SJCRH30 (cell line): Measurements from ENCODE around the gene ADCY4. TPM values are rescaled to one million over a fixed set of nuclear protein-coding genes. Genes with fewer than 3 reads are reported as not detected.

Experiments
- DNase-seq, 2 experiments: peaks; one replicate each; pipeline ENCODE4 v3.0.0-alpha.2; 2015 to 2020
- H3K27ac ChIP-seq: fragments of 250-450 bp; sonication (Bioruptor Pico); 2 replicates; pipeline ENCODE4 v1.5.1; 2020; ENCODE audit warnings: mild to moderate bottlenecking, moderate library complexity
- H3K27me3 ChIP-seq: fragments of 250-450 bp; sonication (Bioruptor Pico); 2 replicates; pipeline ENCODE4 v1.5.1; 2020; ENCODE audit warnings: mild to moderate bottlenecking, moderate library complexity
- H3K36me3 ChIP-seq: fragments of 250-450 bp; sonication (Bioruptor Pico); 2 replicates; pipeline ENCODE4 v1.5.1; 2020; ENCODE audit warnings: mild to moderate bottlenecking, moderate library complexity
- H3K4me1 ChIP-seq: fragments of 250-450 bp; sonication (Bioruptor Pico); 2 replicates; pipeline ENCODE4 v1.5.1; 2020; ENCODE audit warnings: mild to moderate bottlenecking, moderate library complexity
- H3K4me3 ChIP-seq: fragments of 250-450 bp; sonication (Bioruptor Pico); 2 replicates; pipeline ENCODE4 v1.5.1; 2020; ENCODE audit warnings: mild to moderate bottlenecking, moderate library complexity
- H3K9me3 ChIP-seq: fragments of 250-450 bp; sonication (Bioruptor Pico); replicated peaks from 2 replicates; pipeline ENCODE4 v1.5.1; 2020; ENCODE audit warnings: mild to moderate bottlenecking, moderate library complexity
- total RNA-seq: library from RNA; depleted of rRNA; stranded (reverse); fragments of >200 nt; shearing (Covaris generic); gene quantifications from 2 replicates; pipeline ENCODE4 v1.2.3, GENCODE V29; 2014; rRNA removed

Gene ADCY4
- total RNA-seq, 1 experiment from 2014 or later: not detected

- no peak overlapping the region for H3K27ac ChIP-seq
- H3K4me1 ChIP-seq: no peaks in the 10 kb centered on the region
- H3K4me3 ChIP-seq: no peak overlapping the region
- H3K27me3 ChIP-seq: no peaks in the 10 kb centered on the region
- H3K9me3 ChIP-seq: no peaks in the 10 kb centered on the region
- no peak for DNase-seq
- no peaks in the 10 kb centered on the region for H3K36me3 ChIP-seq
Observed at GRCh38 chr14:24274101-24274543, 60.7 kb downstream of the ADCY4 start.

GRCh38 chr14:24273422-24273998, 61.4 kb downstream of the ADCY4 start:
- H3K4me3 ChIP-seq: no peak overlapping the region

GRCh38 chr14:24272467-24272866, 62.4 kb downstream of the ADCY4 start:
- Histone ChIP-seq H3K4me3 (no peak overlapping the region), H3K27me3 (no peaks in the 10 kb centered on the region), H3K9me3 (no peaks in the 10 kb centered on the region), H3K27ac (no peak overlapping the region), H3K36me3 (no peaks in the 10 kb centered on the region), H3K4me1 (no peaks in the 10 kb centered on the region)
- no peak for DNase-seq

More at GRCh38 chr14:24273422-24273998, 61.4 kb downstream of the ADCY4 start:
- H3K4me1 ChIP-seq: no peaks in the 10 kb centered on the region
- no peaks in the 10 kb centered on the region for H3K36me3 ChIP-seq
- no peaks in the 10 kb centered on the region for H3K27me3 ChIP-seq
- no peak for DNase-seq
- no peaks in the 10 kb centered on the region for H3K9me3 ChIP-seq
- no peak overlapping the region for H3K27ac ChIP-seq

GRCh38 chr14:24271834-24272263, 63.0 kb downstream of the ADCY4 start:
- Histone ChIP-seq H3K27me3 (no peaks in the 10 kb centered on the region), H3K36me3 (no peaks in the 10 kb centered on the region), H3K27ac (no peak overlapping the region; the same call in 1 of the 2 replicates)

GRCh38 chr14:24271134-24271833, 63.6 kb downstream of the ADCY4 start, which contains the start of gene RABGGTA:
Gene RABGGTA, minus strand, starts transcription at chr14:24271597. Its CDS starts 482 bp downstream, at chr14:24271115.
- Histone ChIP-seq H3K9me3 (no peaks in the 10 kb centered on the region), H3K36me3 (no peaks in the 10 kb centered on the region), H3K4me1 (no peaks in the 10 kb centered on the region), H3K27ac (peak within 1 kb of the TSS; percentile 72), H3K4me3 (peak within 1 kb of the TSS; percentile 80), H3K27me3 (no peaks in the 10 kb centered on the region)
- peak; percentile 87 to 90 for DNase-seq

More at GRCh38 chr14:24271834-24272263, 63.0 kb downstream of the ADCY4 start:
- H3K9me3 ChIP-seq: no peaks in the 10 kb centered on the region
- no peaks in the 10 kb centered on the region for H3K4me1 ChIP-seq
- no peak for DNase-seq
- H3K4me3 ChIP-seq: peak overlapping the region; percentile 80

- Histone ChIP-seq H3K27me3 (no peaks in the 10 kb centered on the region), H3K4me3 (peak overlapping the region; percentile 80), H3K4me1 (no peaks in the 10 kb centered on the region), H3K27ac (peak overlapping the region; percentile 72), H3K9me3 (no peaks in the 10 kb centered on the region), H3K36me3 (no peaks in the 10 kb centered on the region)
- DNase-seq: no peak
Observed at GRCh38 chr14:24270537-24271133, 64.2 kb downstream of the ADCY4 start.

- DNase-seq: no peak
- H3K9me3 ChIP-seq: no peaks in the 10 kb centered on the region
- no peaks in the 10 kb centered on the region for H3K27me3 ChIP-seq
- H3K4me1 ChIP-seq: no peaks in the 10 kb centered on the region
- H3K36me3 ChIP-seq: no peaks in the 10 kb centered on the region
- H3K27ac ChIP-seq: no peak overlapping the region
- no peak overlapping the region for H3K4me3 ChIP-seq
Observed at GRCh38 chr14:24269910-24270536, 64.8 kb downstream of the ADCY4 start.

- no peaks in the 10 kb centered on the region for H3K36me3 ChIP-seq
- H3K9me3 ChIP-seq: no peaks in the 10 kb centered on the region
- no peak for DNase-seq
- H3K27me3 ChIP-seq: no peaks in the 10 kb centered on the region
- H3K27ac ChIP-seq: no peak overlapping the region
- H3K4me3 ChIP-seq: no peak overlapping the region
- no peaks in the 10 kb centered on the region for H3K4me1 ChIP-seq
Observed at GRCh38 chr14:24269368-24269767, 65.5 kb downstream of the ADCY4 start.

Other genes with a start within 250 kb of the ADCY4 start
- gene PCK2, start 240.8 kb downstream of the ADCY4 start, total RNA-seq: 14.9 and 16.2 TPM in 2 replicates
- gene DCAF11, start 220.3 kb downstream of the ADCY4 start, total RNA-seq: 75.2 and 82.0 TPM in 2 replicates
- gene NRL, start 220.1 kb downstream of the ADCY4 start, total RNA-seq: 3.5 and 4.4 TPM in 2 replicates
- 137 and 161 TPM in 2 replicates for gene FITM1, start 204.4 kb downstream of the ADCY4 start, total RNA-seq
- gene PSME1, start 198.9 kb downstream of the ADCY4 start, total RNA-seq: 118 and 120 TPM in 2 replicates
- gene EMC9, start 193.5 kb downstream of the ADCY4 start, total RNA-seq: 45.6 and 52.7 TPM in 2 replicates
- gene PSME2, start 188.5 kb downstream of the ADCY4 start, total RNA-seq: 237 and 253 TPM in 2 replicates
- gene RNF31, start 187.6 kb downstream of the ADCY4 start, total RNA-seq: 43.0 and 58.8 TPM in 2 replicates
- 11.1 and 15.9 TPM in 2 replicates for gene IRF9, start 173.8 kb downstream of the ADCY4 start, total RNA-seq
- gene REC8, start 163.0 kb downstream of the ADCY4 start, total RNA-seq: 1.1 and 2.5 TPM in 2 replicates
- gene IPO4, start 146.3 kb downstream of the ADCY4 start, total RNA-seq: 56.0 and 60.0 TPM in 2 replicates
- 32.6 and 35.7 TPM in 2 replicates for gene TM9SF1, start 139.6 kb downstream of the ADCY4 start, total RNA-seq
- gene TSSK4, start 129.4 kb downstream of the ADCY4 start, total RNA-seq: 0.13 and 0.18 TPM in 2 replicates
- 21.5 and 29.1 TPM in 2 replicates for gene CHMP4A, start 121.6 kb downstream of the ADCY4 start, total RNA-seq
- 16.9 and 27.7 TPM in 2 replicates for gene MDP1, start 119.0 kb downstream of the ADCY4 start, total RNA-seq
- 296 and 300 TPM in 2 replicates for gene NEDD8, start 102.7 kb downstream of the ADCY4 start, total RNA-seq
- 45.8 and 54.1 TPM in 2 replicates for gene GMPR2, start 102.1 kb downstream of the ADCY4 start, total RNA-seq
- gene TINF2, start 92.4 kb downstream of the ADCY4 start, total RNA-seq: 22.8 and 24.5 TPM in 2 replicates
- gene TGM1, start 71.9 kb downstream of the ADCY4 start, total RNA-seq: 0.05 and 0.20 TPM in 2 replicates
- gene RABGGTA, start 63.5 kb downstream of the ADCY4 start, total RNA-seq: 10.5 and 11.6 TPM in 2 replicates
- 9.5 and 9.6 TPM in 2 replicates for gene DHRS1, start 35.3 kb downstream of the ADCY4 start, total RNA-seq
- 30.1 and 33.0 TPM in 2 replicates for gene NOP9, start 35.2 kb downstream of the ADCY4 start, total RNA-seq
- gene CIDEB, start 27.1 kb downstream of the ADCY4 start, total RNA-seq: 0.08 and 0.20 TPM in 2 replicates
- gene LTB4R2, start 24.9 kb downstream of the ADCY4 start, total RNA-seq: 4.4 and 5.3 TPM in 2 replicates
- gene LTB4R, start 23.6 kb downstream of the ADCY4 start, total RNA-seq: 2.0 and 3.8 TPM in 2 replicates
- gene RIPK3, start 4.9 kb upstream of the ADCY4 start, total RNA-seq: not detected in 2 replicates
- gene NFATC4, start 33.1 kb upstream of the ADCY4 start, total RNA-seq: 33.3 and 39.3 TPM in 2 replicates
- 11.9 and 12.1 TPM in 2 replicates for gene NYNRIN, start 63.9 kb upstream of the ADCY4 start, total RNA-seq
- 0.05 and 0.12 TPM in 2 replicates for gene CBLN3, start 94.6 kb upstream of the ADCY4 start, total RNA-seq
- gene KHNYN, start 94.9 kb upstream of the ADCY4 start, total RNA-seq: 5.9 and 6.0 TPM in 2 replicates
- 29.3 and 34.1 TPM in 2 replicates for gene SDR39U1, start 107.7 kb upstream of the ADCY4 start, total RNA-seq
- gene CMA1, start 173.2 kb upstream of the ADCY4 start, total RNA-seq: not detected in 2 replicates
- gene CTSG, start 241.2 kb upstream of the ADCY4 start, total RNA-seq: not detected in 2 replicates